T-helper 2 cell treated with Interferon-gamma antibody and Interleukin-4, amounts not matched to agents 5 μg/mL and 100 μg/mL, for 36 hours (primary cell): ENCODE measurements around the gene CHCHD6.

Experiments
- DNase-seq: peaks from one replicate; pipeline ENCODE4 v3.0.0; 2021; ENCODE audit warnings: low spot score
- H3K27ac Mint-ChIP-seq: one replicate; pipeline ENCODE4 v1.8.0; 2021; ENCODE audit warnings: mild to moderate bottlenecking, mixed read lengths
- H3K27me3 Mint-ChIP-seq: one replicate; pipeline ENCODE4 v1.8.0; 2021; ENCODE audit warnings: low read depth, mixed read lengths
- H3K36me3 Mint-ChIP-seq: one replicate; pipeline ENCODE4 v1.8.0; 2021; ENCODE audit warnings: low read depth, mixed read lengths
- H3K4me1 Mint-ChIP-seq: one replicate; pipeline ENCODE4 v1.8.0; 2021; ENCODE audit warnings: low read depth, mixed read lengths
- H3K4me3 Mint-ChIP-seq: one replicate; pipeline ENCODE4 v1.8.0; 2022; ENCODE audit warnings: mild to moderate bottlenecking, moderate library complexity, mixed read lengths
- H3K9me3 Mint-ChIP-seq: one replicate; pipeline ENCODE4 v1.8.0; 2021; ENCODE audit warnings: mixed read lengths

Gene CHCHD6

DNA sequence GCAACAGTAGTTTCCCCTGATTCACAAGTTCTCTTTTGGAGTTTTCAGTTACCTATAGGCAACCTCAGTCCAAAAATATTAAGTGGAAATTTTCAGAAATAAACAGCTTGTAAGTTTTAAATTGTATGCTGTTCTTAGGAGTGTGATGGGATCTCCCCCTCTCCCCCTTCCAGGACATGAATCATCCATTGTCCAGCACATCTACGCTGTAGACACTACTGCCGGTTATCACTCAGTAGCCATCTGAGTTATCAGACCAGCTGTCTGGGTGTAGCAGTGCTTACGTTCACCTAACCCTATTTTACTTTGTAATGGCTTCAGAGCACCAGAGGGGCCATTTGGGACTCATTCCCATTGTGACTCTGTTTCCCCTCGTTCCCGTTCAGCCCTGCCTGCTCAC, 182.2 kb downstream of the CHCHD6 start:
- DNase-seq = no peak

GRCh38 chr3:126887686-126888085, 183.6 kb downstream of the CHCHD6 start:
- Mint-ChIP-seq H3K27me3 (no peaks in the 10 kb centered on the region), H3K4me3 (no peak overlapping the region), H3K36me3 (no peaks in the 10 kb centered on the region), H3K4me1 (peaks cover 14% of the 10 kb centered on the region), H3K27ac (no peak overlapping the region), H3K9me3 (no peaks in the 10 kb centered on the region)
- no peak for DNase-seq

More for the DNA sequence above, 182.2 kb downstream of the CHCHD6 start:
- Mint-ChIP-seq H3K4me3 (no peak overlapping the region), H3K4me1 (peaks cover 14% of the 10 kb centered on the region), H3K36me3 (no peaks in the 10 kb centered on the region), H3K27ac (no peak overlapping the region), H3K27me3 (no peaks in the 10 kb centered on the region), H3K9me3 (no peaks in the 10 kb centered on the region)

GRCh38 chr3:126888186-126888760, 184.2 kb downstream of the CHCHD6 start:
- H3K36me3 Mint-ChIP-seq = no peaks in the 10 kb centered on the region
- peak overlapping the region; percentile 18 for H3K4me3 Mint-ChIP-seq
- H3K27me3 Mint-ChIP-seq = no peaks in the 10 kb centered on the region
- peaks cover 14% of the 10 kb centered on the region for H3K4me1 Mint-ChIP-seq
- DNase-seq = no peak
- H3K9me3 Mint-ChIP-seq = no peaks in the 10 kb centered on the region
- no peak overlapping the region for H3K27ac Mint-ChIP-seq

GRCh38 chr3:126889276-126890201, 185.5 kb downstream of the CHCHD6 start:
- Mint-ChIP-seq H3K27me3 (no peaks in the 10 kb centered on the region), H3K27ac (no peak overlapping the region), H3K4me1 (peaks cover 14% of the 10 kb centered on the region), H3K36me3 (no peaks in the 10 kb centered on the region), H3K9me3 (no peaks in the 10 kb centered on the region), H3K4me3 (no peak overlapping the region)
- no peak for DNase-seq

GRCh38 chr3:126891141-126891540, 187.1 kb downstream of the CHCHD6 start:
- Mint-ChIP-seq H3K36me3 (no peaks in the 10 kb centered on the region), H3K4me3 (no peak overlapping the region), H3K27me3 (no peaks in the 10 kb centered on the region), H3K9me3 (no peaks in the 10 kb centered on the region), H3K4me1 (peaks cover 14% of the 10 kb centered on the region), H3K27ac (no peak overlapping the region)
- DNase-seq = no peak

GRCh38 chr3:126891791-126892190, 187.8 kb downstream of the CHCHD6 start:
- no peaks in the 10 kb centered on the region for H3K27me3 Mint-ChIP-seq
- DNase-seq = no peak
- H3K4me3 Mint-ChIP-seq = no peak overlapping the region

DNA sequence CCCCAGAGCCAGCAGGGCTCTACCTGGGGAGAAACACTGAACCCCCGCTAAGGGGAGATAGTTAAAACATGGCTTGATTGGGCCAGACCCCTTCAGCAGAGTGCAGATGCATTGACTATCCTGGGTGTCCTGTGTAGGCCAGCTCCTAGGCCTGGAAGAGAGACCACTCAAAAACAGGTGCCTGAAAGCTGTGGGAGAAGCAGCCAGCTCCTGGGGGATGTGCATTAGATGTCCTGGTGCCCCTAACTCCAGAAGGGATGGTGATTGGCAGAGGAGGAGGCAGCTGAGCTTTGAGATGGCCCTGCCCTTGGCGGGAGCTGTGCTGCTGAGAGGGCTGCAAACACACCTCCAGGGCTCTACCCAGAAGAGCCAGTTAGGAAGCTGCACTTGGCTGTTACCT, 189.6 kb downstream of the CHCHD6 start:
- Mint-ChIP-seq H3K27me3 (no peaks in the 10 kb centered on the region), H3K27ac (no peak overlapping the region), H3K4me3 (no peak overlapping the region), H3K4me1 (peaks cover 2% of the 10 kb centered on the region), H3K36me3 (no peaks in the 10 kb centered on the region), H3K9me3 (no peaks in the 10 kb centered on the region)
- DNase-seq = no peak

More at GRCh38 chr3:126891791-126892190, 187.8 kb downstream of the CHCHD6 start:
- Mint-ChIP-seq H3K27ac (no peak overlapping the region), H3K4me1 (peaks cover 14% of the 10 kb centered on the region), H3K36me3 (no peaks in the 10 kb centered on the region), H3K9me3 (no peaks in the 10 kb centered on the region)

GRCh38 chr3:126894475-126894874, 190.4 kb downstream of the CHCHD6 start:
- Mint-ChIP-seq H3K27me3 (peaks cover 4% of the 10 kb centered on the region), H3K36me3 (no peaks in the 10 kb centered on the region), H3K9me3 (no peaks in the 10 kb centered on the region), H3K4me1 (no peaks in the 10 kb centered on the region), H3K27ac (no peak overlapping the region), H3K4me3 (no peak overlapping the region)
- DNase-seq = no peak

- Mint-ChIP-seq H3K27me3 (peaks cover 4% of the 10 kb centered on the region), H3K4me3 (no peak overlapping the region), H3K27ac (no peak overlapping the region), H3K9me3 (no peaks in the 10 kb centered on the region), H3K36me3 (no peaks in the 10 kb centered on the region), H3K4me1 (no peaks in the 10 kb centered on the region)
- DNase-seq = no peak
Observed at GRCh38 chr3:126895178-126896066, 191.4 kb downstream of the CHCHD6 start.

- DNase-seq = no peak
- Mint-ChIP-seq H3K27ac (no peak overlapping the region), H3K9me3 (no peaks in the 10 kb centered on the region), H3K4me3 (no peak overlapping the region), H3K4me1 (no peaks in the 10 kb centered on the region), H3K27me3 (peaks cover 4% of the 10 kb centered on the region), H3K36me3 (no peaks in the 10 kb centered on the region)
Observed at GRCh38 chr3:126896067-126896441, 192.0 kb downstream of the CHCHD6 start.

DNA sequence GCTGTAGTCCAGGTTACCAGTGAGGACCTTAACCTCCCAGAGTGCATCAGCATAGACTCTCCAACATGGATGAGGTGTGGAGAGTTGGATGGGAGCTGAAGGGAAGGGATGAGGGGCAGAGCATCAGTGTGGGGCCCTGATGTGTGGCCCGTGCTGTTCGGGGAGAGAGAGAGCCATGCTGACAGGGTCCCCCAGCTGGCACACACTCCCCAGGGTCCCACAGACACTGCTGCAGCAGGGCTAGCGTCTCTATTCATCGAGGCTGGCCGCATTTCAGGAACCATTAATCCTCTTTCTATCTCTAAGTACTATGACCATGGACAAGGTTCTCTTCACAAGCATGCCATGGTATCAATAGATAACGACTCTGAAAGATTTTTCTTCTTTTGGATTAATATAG, 192.9 kb downstream of the CHCHD6 start:
- Mint-ChIP-seq H3K4me3 (no peak overlapping the region), H3K27me3 (peaks cover 4% of the 10 kb centered on the region), H3K4me1 (no peaks in the 10 kb centered on the region), H3K27ac (no peak overlapping the region), H3K36me3 (no peaks in the 10 kb centered on the region), H3K9me3 (no peaks in the 10 kb centered on the region)
- no peak for DNase-seq

DNA sequence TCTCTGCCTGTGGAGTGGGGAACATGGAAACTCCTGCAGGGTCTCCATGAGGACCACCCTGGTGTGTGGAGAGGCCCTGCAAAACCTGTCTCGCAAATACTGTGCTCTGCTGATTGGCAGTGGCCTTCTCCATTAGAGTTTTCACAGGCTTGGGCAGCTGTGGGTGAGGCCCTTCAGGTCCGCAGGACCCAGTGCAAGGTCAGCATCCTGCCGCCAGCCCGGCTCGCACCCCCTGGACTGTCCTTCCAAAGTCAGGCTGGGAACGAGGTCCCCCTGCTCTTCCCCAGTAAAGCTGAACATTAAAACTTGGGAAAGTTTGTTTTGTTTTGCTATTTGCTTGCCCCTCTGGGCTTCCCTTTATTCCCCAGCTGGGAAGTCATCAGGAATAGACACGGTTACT, 193.9 kb downstream of the CHCHD6 start:
- no peaks in the 10 kb centered on the region for H3K36me3 Mint-ChIP-seq
- peaks cover 5% of the 10 kb centered on the region for H3K27me3 Mint-ChIP-seq
- H3K27ac Mint-ChIP-seq = no peak overlapping the region
- DNase-seq = no peak
- no peaks in the 10 kb centered on the region for H3K9me3 Mint-ChIP-seq
- no peak overlapping the region for H3K4me3 Mint-ChIP-seq
- H3K4me1 Mint-ChIP-seq = no peaks in the 10 kb centered on the region

DNA sequence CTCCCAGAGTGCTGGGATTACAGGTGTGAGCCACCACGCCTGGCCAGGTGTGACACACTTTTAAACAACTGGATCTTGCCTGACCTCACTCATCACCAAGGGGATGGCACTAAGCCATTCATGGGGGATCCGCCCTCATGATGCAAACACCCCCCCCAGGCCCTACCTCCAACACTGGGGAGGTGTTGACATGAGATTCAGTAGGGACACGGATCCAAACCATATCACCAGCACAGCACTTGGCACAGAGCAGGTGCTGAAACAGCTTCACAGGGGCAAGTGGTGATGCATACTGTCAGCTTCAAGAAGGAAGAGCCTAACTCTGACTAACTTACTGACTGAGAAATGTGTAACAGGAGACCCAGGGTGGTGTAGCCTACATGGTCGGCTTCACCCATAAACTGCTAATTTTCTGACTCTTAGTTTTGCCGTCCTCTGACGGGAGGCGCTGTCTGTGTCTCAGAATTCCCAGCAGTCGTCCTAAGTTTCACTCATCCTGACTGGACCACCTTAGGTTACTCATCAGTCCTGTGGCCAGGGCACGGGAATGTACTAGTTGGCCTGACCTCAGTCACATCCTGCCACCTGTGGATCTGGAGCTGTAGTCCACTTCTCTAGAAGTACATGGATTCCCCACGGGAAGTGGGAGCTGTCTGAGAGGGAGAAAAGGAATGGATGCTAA, 197.0 kb downstream of the CHCHD6 start:
- no peak overlapping the region for H3K4me3 Mint-ChIP-seq
- peaks cover 5% of the 10 kb centered on the region for H3K27me3 Mint-ChIP-seq
- H3K36me3 Mint-ChIP-seq = no peaks in the 10 kb centered on the region
- H3K4me1 Mint-ChIP-seq = no peaks in the 10 kb centered on the region
- DNase-seq = no peak
- H3K27ac Mint-ChIP-seq = no peak overlapping the region
- H3K9me3 Mint-ChIP-seq = no peaks in the 10 kb centered on the region
